Measurements from ENCODE around the gene FGFR4. TPM values are rescaled to one million over a fixed set of nuclear protein-coding genes. Genes with fewer than 3 reads are reported as not detected.
"Not testable (repeated sequence)": the region's sequence is repeated elsewhere in the genome, so short reads cannot be mapped to it uniquely, and the experiment has no call there.

The FGFR4 gene
- total and polyA plus RNA-seq, 10 donors: 5.2 to 41.6 (median 23.0) TPM

- H3K27me3 ChIP-seq (replicated peaks in 1 of 7): no peaks in the 10 kb centered on the region
- H3K4me3 ChIP-seq: no peak overlapping the region
- 88 to 99% (median 96%) methylated on average over 4 of the region's 4 CpGs for WGBS, 5 donors
- no peaks in the 10 kb centered on the region for H3K4me1 ChIP-seq
- no peak for DNase-seq
- no peak for TF ChIP-seq POLR2A (IDR thresholded peaks at IDR 0.05)
- TF ChIP-seq CTCF (IDR thresholded peaks at IDR 0.05 in 8 of 11, conservative IDR thresholded peaks at IDR 0.05 in 3 of 11): no peak
- TF ChIP-seq POLR2AphosphoS5 (IDR thresholded peaks at IDR 0.05): no peak
- no peaks in the 10 kb centered on the region for H3K9me3 ChIP-seq
- peaks cover 0 to 100% (median 66%) of the 10 kb centered on the region in 6 donors for H3K36me3 ChIP-seq
- no peak overlapping the region for H3K27ac ChIP-seq
- intact Hi-C loops (cut with DNase I; ENCODE audit: low total_unique reads): no loop called here
These were observed 41.1 kb upstream of the FGFR4 start for GRCh38 chr5:177045631-177046030.

- intact Hi-C loops (cut with DNase I; ENCODE audit: low total_unique reads); H3K4me1 ChIP-seq; H3K4me3 ChIP-seq; DNase-seq; H3K27ac ChIP-seq; H3K9me3 ChIP-seq; H3K27me3 ChIP-seq (replicated peaks in 1 of 7): not testable (repeated sequence)
- H3K36me3 ChIP-seq: peaks cover 0 to 100% (median 68%) of the 10 kb centered on the region in 6 donors
- WGBS, 5 donors: 94 to 98% (median 95%) methylated on average over 7 of the region's 7 CpGs
These were observed 38.2 kb upstream of the FGFR4 start for GRCh38 chr5:177048531-177048930.

- no peak for DNase-seq
- no peaks in the 10 kb centered on the region for H3K9me3 ChIP-seq
- WGBS, 5 donors: 84 to 99% (median 95%) methylated on average over 5 of the region's 5 CpGs
- intact Hi-C loops (cut with DNase I; ENCODE audit: low total_unique reads): no loop called here
- H3K4me1 ChIP-seq: no peaks in the 10 kb centered on the region
- no peak overlapping the region for H3K4me3 ChIP-seq
- no peaks in the 10 kb centered on the region for H3K27me3 ChIP-seq (replicated peaks in 1 of 7)
- TF ChIP-seq POLR2AphosphoS5 (IDR thresholded peaks at IDR 0.05) (no peak), POLR2A (IDR thresholded peaks at IDR 0.05) (no peak), CTCF (IDR thresholded peaks at IDR 0.05 in 8 of 11, conservative IDR thresholded peaks at IDR 0.05 in 3 of 11) (no peak)
- H3K27ac ChIP-seq: no peak overlapping the region
- peaks cover 0 to 100% (median 69%) of the 10 kb centered on the region in 6 donors for H3K36me3 ChIP-seq
These were observed 37.4 kb upstream of the FGFR4 start for GRCh38 chr5:177049285-177049684.

- DNase-seq: peak; percentile 50
- Histone ChIP-seq H3K4me1 (no peaks in the 10 kb centered on the region), H3K27me3 (replicated peaks in 1 of 7) (no peaks in the 10 kb centered on the region), H3K9me3 (no peaks in the 10 kb centered on the region), H3K27ac (no peak overlapping the region), H3K4me3 (no peak overlapping the region), H3K36me3 (peaks cover 0 to 89% (median 32%) of the 10 kb centered on the region in 6 donors)
- intact Hi-C loops (cut with DNase I; ENCODE audit: low total_unique reads): no loop called here
- TF ChIP-seq POLR2AphosphoS5 (IDR thresholded peaks at IDR 0.05) (no peak), CTCF (IDR thresholded peaks at IDR 0.05 in 8 of 11, conservative IDR thresholded peaks at IDR 0.05 in 3 of 11) (no peak), POLR2A (IDR thresholded peaks at IDR 0.05) (no peak)
- WGBS, 5 donors: 81 to 93% (median 86%) methylated on average over 10 to 12 of the region's 12 CpGs
These were observed 22.0 kb upstream of the FGFR4 start for GRCh38 chr5:177064500-177065277.
